Astrocyte of the hippocampus (primary cell): ENCODE results near the gene NELL2.
A peak's percentile ranks its signal among the peaks of the same experiment; 100 is the strongest.

Experiments
- DNase-seq: peaks from one replicate; pipeline ENCODE4 v3.0.0; 2011; ENCODE audit warnings: low read depth, low spot score

The NELL2 gene

DNA sequence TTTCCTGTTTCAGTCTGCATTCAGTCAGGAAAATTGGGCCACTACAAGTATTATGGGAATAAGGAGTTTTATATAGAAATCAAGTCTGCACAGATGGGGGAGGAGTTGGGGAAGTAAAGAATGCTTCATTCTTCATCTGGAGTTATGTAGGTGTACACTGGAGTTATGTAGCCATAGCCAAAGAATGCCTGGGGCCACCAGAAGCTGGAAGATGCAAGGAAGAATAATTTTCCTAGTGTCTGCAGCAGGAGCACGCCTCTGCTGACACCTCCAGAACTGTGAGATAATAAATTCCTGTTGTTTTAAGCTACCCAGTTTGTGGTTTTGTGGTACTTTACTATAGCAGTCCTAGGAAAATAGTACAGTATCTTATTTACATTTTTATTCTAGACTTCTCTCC is 333.4 kb downstream of the NELL2 start:
- peak; percentile 17 for DNase-seq

GRCh38 chr12:44537354-44537753 is 338.8 kb downstream of the NELL2 start:
- no peak for DNase-seq

GRCh38 chr12:44532940-44533339 is 343.2 kb downstream of the NELL2 start:
- DNase-seq = no peak

DNA sequence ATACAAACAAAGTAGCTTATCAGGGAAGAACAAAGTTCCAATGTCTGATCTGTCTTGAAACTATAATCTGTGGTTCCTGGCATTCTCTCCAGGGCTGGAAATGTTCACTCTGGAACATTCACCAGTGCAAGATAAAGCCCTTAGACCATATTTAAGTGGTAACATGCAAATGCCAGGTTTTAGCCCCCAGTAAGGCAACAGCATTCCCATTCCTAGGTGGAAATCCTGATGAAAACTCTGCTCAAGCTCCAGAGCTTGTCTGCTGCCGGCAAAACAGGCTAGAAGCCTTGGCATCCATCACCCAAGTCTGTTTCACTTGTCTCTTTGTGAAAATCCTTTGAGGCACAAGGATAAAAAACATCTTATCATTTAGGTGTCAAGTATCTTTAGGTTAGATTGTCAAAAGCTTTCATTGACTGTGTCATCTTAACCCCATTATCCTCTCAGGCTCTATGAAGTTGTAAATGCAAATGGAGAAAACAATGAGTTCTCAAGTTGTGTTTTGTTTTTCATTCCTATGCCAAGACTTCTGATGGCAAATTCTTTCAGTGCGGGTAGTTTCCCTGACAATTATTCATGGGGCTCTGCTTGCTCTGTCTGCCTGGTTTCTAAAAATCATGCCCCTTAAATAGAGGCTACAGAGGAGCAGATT is 344.7 kb downstream of the NELL2 start:
- peak; percentile 15 for DNase-seq

DNA sequence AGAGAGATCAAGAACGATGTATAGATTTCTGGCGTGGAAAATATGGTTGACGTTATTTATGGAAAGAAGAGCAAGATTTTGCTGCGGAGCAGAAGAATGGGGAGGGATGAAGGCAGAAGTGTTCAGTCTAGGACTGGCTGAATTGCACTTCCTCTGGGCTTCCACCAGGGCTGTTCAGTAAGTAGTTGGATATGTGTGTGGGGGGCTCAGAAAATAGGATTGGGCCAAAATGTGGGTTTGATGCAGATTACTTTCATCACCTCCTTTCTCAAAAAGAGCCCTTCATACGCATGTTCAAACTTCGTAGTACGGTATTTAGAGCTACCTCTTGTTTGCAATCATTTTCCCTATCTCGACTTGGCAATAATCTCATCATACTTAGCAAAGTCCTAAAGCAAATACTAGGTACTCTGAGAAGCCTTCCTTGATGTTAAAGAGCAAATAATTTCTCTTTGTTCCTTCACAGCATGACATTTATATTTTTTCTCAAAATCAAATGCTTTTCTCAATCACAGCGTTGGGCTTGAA is 349.4 kb downstream of the NELL2 start:
- DNase-seq = no peak

- no peak for DNase-seq
Measured at GRCh38 chr12:44525806-44526654, 350.1 kb downstream of the NELL2 start.

DNA sequence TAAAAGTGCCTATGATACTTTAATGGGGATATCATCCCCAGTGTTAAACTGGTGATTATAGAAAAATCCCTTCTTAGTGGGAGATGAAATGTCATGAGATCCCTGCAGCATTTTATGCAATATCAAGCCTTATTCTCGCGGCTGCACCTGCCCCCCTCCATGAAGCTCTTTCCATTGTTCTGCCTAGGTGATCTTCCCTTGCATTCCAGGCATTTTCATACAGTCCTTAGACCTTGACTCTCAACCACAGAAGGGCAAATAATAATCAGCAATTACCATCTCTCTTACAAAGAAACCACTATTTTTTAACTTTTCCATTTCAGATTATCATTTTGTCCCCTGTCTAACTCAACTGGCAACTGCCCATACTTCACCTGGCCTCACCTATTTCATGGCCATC is 352.3 kb downstream of the NELL2 start:
- DNase-seq = no peak

DNA sequence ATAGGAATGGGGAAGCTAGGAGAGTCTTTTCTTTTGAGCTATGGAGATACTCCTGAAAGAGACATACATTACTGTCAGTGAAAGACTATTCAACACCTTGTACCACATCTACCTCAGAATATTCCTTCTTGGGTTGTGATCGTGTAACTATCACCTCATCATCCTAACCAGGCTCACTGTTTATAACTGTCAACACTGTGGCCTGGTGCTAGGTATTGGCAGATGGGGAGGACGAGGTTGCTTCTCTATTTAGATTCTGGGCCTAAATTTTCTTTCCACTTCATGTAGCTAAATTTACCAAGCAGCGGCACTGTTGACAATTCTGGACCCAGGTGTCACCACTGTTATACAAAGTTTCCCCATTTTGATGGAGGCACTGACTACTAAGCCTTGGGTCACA is 354.4 kb downstream of the NELL2 start:
- no peak for DNase-seq

- DNase-seq = no peak
Measured at GRCh38 chr12:44519931-44520330, 356.2 kb downstream of the NELL2 start.

GRCh38 chr12:44511289-44511688 is 364.8 kb downstream of the NELL2 start:
- no peak for DNase-seq

- no peak for DNase-seq
Measured at GRCh38 chr12:44510510-44510909, 365.6 kb downstream of the NELL2 start.

DNA sequence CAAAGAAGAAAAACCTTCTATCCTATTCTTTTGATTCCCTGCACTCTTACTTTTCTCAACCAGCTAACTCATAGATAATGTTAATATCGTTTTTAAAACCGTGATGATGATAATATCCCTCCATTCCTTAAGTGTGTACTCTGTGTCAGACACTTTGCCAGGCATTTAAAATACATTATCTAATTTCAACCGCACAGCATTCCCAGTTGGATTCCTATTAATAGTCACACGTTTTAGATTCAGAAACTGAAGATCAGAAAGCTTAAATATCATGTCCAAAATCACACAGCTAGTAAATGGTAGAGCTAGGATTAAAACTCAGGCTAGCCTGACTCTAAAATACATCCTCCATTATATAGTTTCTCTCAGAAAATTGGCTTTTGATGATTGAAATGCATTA is 366.0 kb downstream of the NELL2 start:
- DNase-seq = no peak

DNA sequence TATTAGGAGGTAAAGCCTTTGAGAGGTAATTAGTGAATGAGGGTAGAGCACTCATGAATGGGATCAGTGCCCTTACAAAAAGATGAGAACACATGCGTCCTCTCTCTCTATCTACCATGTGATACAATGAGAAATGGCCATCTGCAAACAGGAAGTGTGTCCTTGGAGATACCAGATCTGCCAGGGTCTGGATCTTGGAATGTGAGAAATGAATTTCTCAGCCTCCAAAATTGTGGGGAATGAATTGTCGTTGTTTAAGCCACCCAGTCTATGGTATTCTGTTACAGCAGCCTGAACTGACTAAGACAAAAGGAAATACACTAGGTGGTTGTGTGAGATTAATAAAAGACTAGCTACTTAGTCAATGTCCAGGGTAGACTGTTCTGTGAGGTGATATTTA is 366.6 kb downstream of the NELL2 start:
- DNase-seq = peak; percentile 11

- DNase-seq = no peak
Measured at GRCh38 chr12:44507461-44507860, 368.7 kb downstream of the NELL2 start.

GRCh38 chr12:44504799-44505198 is 371.3 kb downstream of the NELL2 start:
- no peak for DNase-seq

DNA sequence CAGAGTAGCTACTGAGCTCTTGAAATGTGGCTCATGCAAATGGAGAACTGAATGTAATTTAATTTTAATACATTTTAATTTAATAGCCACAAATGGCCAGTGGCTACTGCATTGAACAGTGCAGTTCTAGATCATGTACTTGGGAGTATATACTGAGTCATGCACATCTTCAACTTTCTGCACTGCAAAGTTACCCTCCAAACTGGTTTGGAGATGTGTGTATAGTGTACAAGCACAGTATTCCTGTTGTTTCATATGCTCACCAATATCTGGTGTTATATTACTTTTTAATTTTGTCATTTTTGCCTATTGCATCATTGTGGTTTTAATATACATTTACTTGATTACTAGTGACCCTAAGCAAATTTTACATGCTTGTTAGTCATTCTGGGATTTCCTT is 372.8 kb downstream of the NELL2 start:
- no peak for DNase-seq

DNA sequence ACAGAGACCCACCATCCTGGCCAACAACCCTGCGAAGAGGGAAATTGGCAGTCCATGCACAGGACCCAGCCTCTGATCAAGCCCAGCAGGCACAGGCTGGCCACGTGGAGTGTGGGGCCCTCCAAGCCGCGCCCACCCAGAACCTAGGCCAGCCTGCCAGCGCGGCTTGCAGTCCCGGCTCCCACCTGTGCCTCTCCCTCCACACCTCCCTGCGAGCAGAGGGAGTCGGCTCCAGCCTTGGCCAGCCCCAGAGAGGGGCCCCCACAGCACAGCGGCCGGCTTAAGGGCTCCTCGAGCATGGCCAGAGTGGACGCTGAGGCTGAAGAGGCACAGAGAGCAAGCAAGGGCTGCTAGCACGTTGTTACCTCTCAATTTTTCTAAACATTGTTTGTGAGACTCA is 373.4 kb downstream of the NELL2 start:
- DNase-seq = no peak

GRCh38 chr12:44500423-44500822 is 375.7 kb downstream of the NELL2 start:
- no peak for DNase-seq

DNA sequence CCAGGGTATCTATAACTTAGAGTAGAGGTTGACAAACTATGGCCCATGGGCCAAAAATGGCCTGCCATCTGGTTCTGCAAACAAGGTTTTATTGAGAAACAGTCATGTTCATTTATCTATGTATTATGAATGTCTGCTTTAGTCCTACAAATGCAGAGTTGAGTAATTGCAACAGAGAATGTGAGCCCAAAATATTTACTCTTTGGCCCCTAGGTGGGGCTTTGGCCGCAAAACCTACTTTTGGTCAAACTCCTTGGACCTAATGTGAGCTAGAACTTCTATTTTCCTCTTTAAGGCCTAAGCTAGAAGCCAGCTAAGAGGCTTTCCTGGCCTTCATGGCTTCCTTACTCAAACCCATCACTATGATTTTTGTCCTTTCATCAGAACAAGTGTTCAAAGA is 379.1 kb downstream of the NELL2 start:
- DNase-seq = peak; percentile 2

- DNase-seq = no peak
Measured at GRCh38 chr12:44490181-44490580, 385.9 kb downstream of the NELL2 start.

GRCh38 chr12:44488180-44488579 is 387.9 kb downstream of the NELL2 start:
- DNase-seq = no peak

GRCh38 chr12:44484862-44485261 is 391.3 kb downstream of the NELL2 start:
- no peak for DNase-seq
